Caco-2 (cell line): Measurements from ENCODE around the gene ELMO3. TPM values are rescaled to one million over a fixed set of nuclear protein-coding genes. Genes with fewer than 3 reads are reported as not detected.

Experiments used
- BruUV-seq: library from RNA; stranded (reverse); fragments of 400-500 nt; replicated peaks from 2 replicates; lab custom pipeline; 2021; lab: Mats Ljungman, UMichigan
- CTCF ChIA-PET: fragments of 300-600 bp; sonication (Branson Sonifier 250); formaldehyde crosslinking; loops from one replicate; lab custom pipeline; 2022; ENCODE audit warnings: antibody characterized with exemption; lab: Charles Lee
- POLR2A ChIA-PET: fragments of 300-600 bp; sonication (Branson Sonifier 250); formaldehyde crosslinking; loops from one replicate; lab custom pipeline; 2022; ENCODE audit warnings: antibody characterized with exemption; lab: Charles Lee
- DNase-seq, 2 experiments: peaks; one replicate each; pipeline versions ENCODE4 v3.0.0 to v3.0.0-alpha.2; 2020 to 2022
- H3K27me3 ChIP-seq: replicated peaks from 2 replicates; pipeline ENCODE4 v1.6.0; 2011; ENCODE audit warnings: low read length; ENCODE audit not compliant: control insufficient read depth, insufficient read depth
- H3K36me3 ChIP-seq: 2 replicates; pipeline ENCODE4 v1.5.1; 2011; ENCODE audit warnings: low read length; ENCODE audit not compliant: control insufficient read depth, insufficient read depth
- H3K4me1 ChIP-seq: fragments of 250-450 bp; sonication (Bioruptor Pico); 2 replicates; pipeline ENCODE4 v1.5.1; 2020; ENCODE audit warnings: mild to moderate bottlenecking
- H3K4me3 ChIP-seq: 2 replicates; pipeline ENCODE4 v1.5.1; 2011; ENCODE audit warnings: low read depth, mild to moderate bottlenecking, control low read depth, low read length
- H3K9me3 ChIP-seq: fragments of 250-450 bp; sonication (Bioruptor Pico); 2 replicates; pipeline ENCODE4 v1.5.1; 2020; ENCODE audit warnings: mild to moderate bottlenecking, moderate library complexity
- H3K27ac Mint-ChIP-seq: one replicate; pipeline ENCODE4 v1.8.0; 2022; ENCODE audit warnings: mixed read lengths; ENCODE audit not compliant: unreplicated experiment
- H3K27me3 Mint-ChIP-seq: one replicate; pipeline ENCODE4 v1.8.0; 2022; ENCODE audit warnings: mixed read lengths; ENCODE audit not compliant: insufficient read depth, unreplicated experiment
- H3K36me3 Mint-ChIP-seq: one replicate; pipeline ENCODE4 v1.8.0; 2022; ENCODE audit warnings: mild to moderate bottlenecking, mixed read lengths; ENCODE audit not compliant: insufficient read depth, unreplicated experiment
- H3K4me1 Mint-ChIP-seq: one replicate; pipeline ENCODE4 v1.8.0; 2022; ENCODE audit warnings: low read depth, mixed read lengths; ENCODE audit not compliant: unreplicated experiment
- H3K4me3 Mint-ChIP-seq: one replicate; pipeline ENCODE4 v1.8.0; 2022; ENCODE audit warnings: mild to moderate bottlenecking, moderate library complexity, mixed read lengths; ENCODE audit not compliant: unreplicated experiment
- H3K9me3 Mint-ChIP-seq: one replicate; pipeline ENCODE4 v1.8.0; 2022; ENCODE audit warnings: mixed read lengths; ENCODE audit not compliant: unreplicated experiment
- intact Hi-C: fragments of 100-400 bp; cut with micrococcal nuclease; formaldehyde crosslinking; loops from one replicate; pipeline ENCODE4 v1.10.0; 2022; ENCODE audit not compliant: unreplicated experiment
- total RNA-seq: library from RNA; stranded (reverse); gene quantifications from 2 replicates; pipeline ENCODE4 v1.2.3, GENCODE V29; 2022
- TF ChIP-seq, protein P1 (sequence below), 2 experiments: fragments of 200-600 bp in 1 of 2; IDR thresholded peaks; 1 replicate in 1 of 2; 2 replicates in 1 of 2; pipeline versions ENCODE4 v1.5.1 to v1.8.0; 2011 to 2022; ENCODE audit warnings: antibody characterized with exemption in 1 of 2, control low read depth in 1 of 2, inconsistent platforms in 1 of 2, low read depth in 1 of 2, low read length in 1 of 2, mild to moderate bottlenecking in 1 of 2, moderate library complexity in 1 of 2; ENCODE audit not compliant: insufficient read depth in 1 of 2, severe bottlenecking in 1 of 2, unreplicated experiment in 1 of 2

Gene ELMO3
- total RNA-seq, 1 experiment from 2014 or later = 27.8 TPM

DNA sequence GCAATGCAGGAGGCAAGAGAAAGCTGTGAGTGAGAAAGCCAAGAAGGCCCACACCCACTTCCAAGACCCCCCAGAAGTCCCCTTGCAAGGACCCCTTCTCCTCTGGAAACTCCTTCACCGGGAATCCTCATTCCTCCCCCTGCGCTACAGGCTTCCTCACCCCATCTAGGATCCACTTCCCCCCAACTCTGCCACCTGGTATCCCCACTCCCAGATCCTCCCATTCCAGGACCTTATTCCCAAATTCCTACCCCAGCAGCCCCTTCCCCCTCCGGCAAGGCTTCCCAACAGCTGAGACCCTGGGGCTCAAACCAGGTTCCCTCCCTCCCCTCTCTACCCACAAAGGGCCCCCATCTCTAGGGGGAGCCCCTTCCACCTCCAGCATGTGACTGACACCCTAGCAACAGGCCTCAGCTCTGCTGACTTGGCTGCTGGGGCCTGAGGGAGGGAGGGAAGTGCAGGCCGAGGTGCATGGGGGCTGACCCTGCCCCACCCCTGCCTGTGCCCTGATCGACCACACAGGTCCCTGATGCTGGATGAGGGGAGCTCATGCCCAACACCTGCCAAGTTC lies 32.2 kb upstream of the ELMO3 start:
- TF ChIP-seq, protein P1, sequence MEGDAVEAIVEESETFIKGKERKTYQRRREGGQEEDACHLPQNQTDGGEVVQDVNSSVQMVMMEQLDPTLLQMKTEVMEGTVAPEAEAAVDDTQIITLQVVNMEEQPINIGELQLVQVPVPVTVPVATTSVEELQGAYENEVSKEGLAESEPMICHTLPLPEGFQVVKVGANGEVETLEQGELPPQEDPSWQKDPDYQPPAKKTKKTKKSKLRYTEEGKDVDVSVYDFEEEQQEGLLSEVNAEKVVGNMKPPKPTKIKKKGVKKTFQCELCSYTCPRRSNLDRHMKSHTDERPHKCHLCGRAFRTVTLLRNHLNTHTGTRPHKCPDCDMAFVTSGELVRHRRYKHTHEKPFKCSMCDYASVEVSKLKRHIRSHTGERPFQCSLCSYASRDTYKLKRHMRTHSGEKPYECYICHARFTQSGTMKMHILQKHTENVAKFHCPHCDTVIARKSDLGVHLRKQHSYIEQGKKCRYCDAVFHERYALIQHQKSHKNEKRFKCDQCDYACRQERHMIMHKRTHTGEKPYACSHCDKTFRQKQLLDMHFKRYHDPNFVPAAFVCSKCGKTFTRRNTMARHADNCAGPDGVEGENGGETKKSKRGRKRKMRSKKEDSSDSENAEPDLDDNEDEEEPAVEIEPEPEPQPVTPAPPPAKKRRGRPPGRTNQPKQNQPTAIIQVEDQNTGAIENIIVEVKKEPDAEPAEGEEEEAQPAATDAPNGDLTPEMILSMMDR (IDR thresholded peaks at IDR 0.05; ENCODE audit: insufficient read depth in 1 of 2, low read depth in 1 of 2, low read length in 1 of 2, severe bottlenecking in 1 of 2, unreplicated experiment in 1 of 2) = no peak
- Histone ChIP-seq H3K27me3 (no peaks in the 10 kb centered on the region), H3K4me3 (no peak overlapping the region), H3K4me1 (peaks cover 24% of the 10 kb centered on the region), H3K9me3 (no peaks in the 10 kb centered on the region), H3K36me3 (no peaks in the 10 kb centered on the region)
- Mint-ChIP-seq H3K27me3 (no peaks in the 10 kb centered on the region), H3K27ac (no peak overlapping the region), H3K4me3 (no peak overlapping the region), H3K9me3 (no peaks in the 10 kb centered on the region), H3K4me1 (peaks cover 17% of the 10 kb centered on the region), H3K36me3 (peaks cover 14% of the 10 kb centered on the region)
- ChIA-PET POLR2A (no interaction called here), CTCF (no interaction called here)
- intact Hi-C loops = no loop called here
- DNase-seq = no peak
- BruUV-seq = no TSS peak

GRCh38 chr16:67167588-67167987 lies 31.3 kb upstream of the ELMO3 start:
- H3K9me3 ChIP-seq = no peaks in the 10 kb centered on the region

DNA sequence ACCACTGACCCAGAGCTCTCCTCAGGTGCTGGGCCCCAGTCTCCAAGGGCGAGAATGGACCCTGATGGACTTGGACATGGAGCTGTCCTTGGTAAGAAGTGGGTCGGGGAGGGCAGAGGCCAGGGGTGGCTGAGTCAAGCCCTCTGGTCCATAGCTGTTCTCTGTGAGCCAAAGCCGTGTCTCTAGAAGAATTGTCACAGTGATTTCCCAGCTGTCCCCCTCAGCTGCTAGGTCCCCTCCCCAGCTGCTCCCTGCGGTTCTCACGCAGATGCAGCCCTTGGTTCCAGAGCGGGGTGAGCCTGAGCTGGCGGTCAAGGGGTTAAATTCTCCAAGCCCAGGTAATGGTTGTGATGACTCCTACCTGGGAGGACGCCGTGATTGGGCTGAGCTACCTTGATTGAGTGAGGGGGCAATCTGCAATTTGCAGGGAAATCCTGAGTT lies 29.9 kb upstream of the ELMO3 start:
- H3K4me3 ChIP-seq = peak overlapping the region; percentile 49
- CTCF ChIA-PET = interaction anchor here (2.4 to 3.0 kb wide), 3 partner anchors 9 to 151 kb away, joined by 8 to 43 read pairs (median 17); partner anchors contain the start of genes ELMO3, FBXL8 and TRADD
- H3K4me1 Mint-ChIP-seq = peaks cover 31% of the 10 kb centered on the region

More at GRCh38 chr16:67167588-67167987, 31.3 kb upstream of the ELMO3 start:
- H3K27me3 ChIP-seq = no peaks in the 10 kb centered on the region
- intact Hi-C loops = no loop called here
- DNase-seq = no peak
- H3K36me3 Mint-ChIP-seq = peaks cover 14% of the 10 kb centered on the region
- no TSS peak for BruUV-seq
- no peaks in the 10 kb centered on the region for H3K9me3 Mint-ChIP-seq
- no peaks in the 10 kb centered on the region for H3K27me3 Mint-ChIP-seq
- no peak overlapping the region for H3K4me3 Mint-ChIP-seq
- H3K4me1 ChIP-seq = peaks cover 26% of the 10 kb centered on the region
- peaks cover 20% of the 10 kb centered on the region for H3K4me1 Mint-ChIP-seq
- TF ChIP-seq, protein P1 (IDR thresholded peaks at IDR 0.05; ENCODE audit: insufficient read depth in 1 of 2, low read depth in 1 of 2, low read length in 1 of 2, severe bottlenecking in 1 of 2, unreplicated experiment in 1 of 2) = no peak
- no peaks in the 10 kb centered on the region for H3K36me3 ChIP-seq
- H3K27ac Mint-ChIP-seq = no peak overlapping the region
- ChIA-PET POLR2A (no interaction called here), CTCF (no interaction called here)
- no peak overlapping the region for H3K4me3 ChIP-seq

More for the DNA sequence above, 29.9 kb upstream of the ELMO3 start:
- TF ChIP-seq, protein P1 (IDR thresholded peaks at IDR 0.05; ENCODE audit: insufficient read depth in 1 of 2, low read depth in 1 of 2, low read length in 1 of 2, severe bottlenecking in 1 of 2, unreplicated experiment in 1 of 2) = no peak
- BruUV-seq = no TSS peak
- DNase-seq = no peak
- Histone ChIP-seq H3K36me3 (no peaks in the 10 kb centered on the region), H3K9me3 (no peaks in the 10 kb centered on the region), H3K4me1 (peaks cover 33% of the 10 kb centered on the region), H3K27me3 (no peaks in the 10 kb centered on the region)
- no peaks in the 10 kb centered on the region for H3K27me3 Mint-ChIP-seq
- POLR2A ChIA-PET = interaction anchor here (0.6 kb wide), 2 partner anchors 9 to 50 kb away, joined by 3 to 4 read pairs; no protein-coding TSS in a partner anchor
- intact Hi-C loops = no loop called here
- H3K4me3 Mint-ChIP-seq = peak overlapping the region; percentile 70
- H3K27ac Mint-ChIP-seq = no peak overlapping the region
- peaks cover 20% of the 10 kb centered on the region for H3K36me3 Mint-ChIP-seq
- H3K9me3 Mint-ChIP-seq = no peaks in the 10 kb centered on the region
